Fibroblast of the aortic adventitia (primary cell): ENCODE data around the gene PHACTR3. TPM values are rescaled to one million over a fixed set of nuclear protein-coding genes. Genes with fewer than 3 reads are reported as not detected.

Experiments used
- DNase-seq: peaks from one replicate; pipeline ENCODE4 v3.0.0-alpha.2; 2010; ENCODE audit warnings: low read depth
- H3K4me3 ChIP-seq: 2 replicates; pipeline ENCODE4 v1.5.1; 2011; ENCODE audit warnings: low read depth, mild to moderate bottlenecking, control low read depth, low read length, moderate library complexity
- CTCF ChIP-seq: IDR thresholded peaks from 2 replicates; pipeline ENCODE4 v1.5.1; 2011; ENCODE audit warnings: mild to moderate bottlenecking, low read length, control low read depth, inconsistent platforms; ENCODE audit not compliant: insufficient read depth
- total RNA-seq: library from RNA; depleted of rRNA; stranded (reverse); fragments of >200 nt; gene quantifications from 2 replicates; pipeline ENCODE4 v1.2.3, GENCODE V29; 2012; ENCODE audit warnings: low replicate concordance

Gene PHACTR3
- total RNA-seq, 1 donor = not detected

DNA sequence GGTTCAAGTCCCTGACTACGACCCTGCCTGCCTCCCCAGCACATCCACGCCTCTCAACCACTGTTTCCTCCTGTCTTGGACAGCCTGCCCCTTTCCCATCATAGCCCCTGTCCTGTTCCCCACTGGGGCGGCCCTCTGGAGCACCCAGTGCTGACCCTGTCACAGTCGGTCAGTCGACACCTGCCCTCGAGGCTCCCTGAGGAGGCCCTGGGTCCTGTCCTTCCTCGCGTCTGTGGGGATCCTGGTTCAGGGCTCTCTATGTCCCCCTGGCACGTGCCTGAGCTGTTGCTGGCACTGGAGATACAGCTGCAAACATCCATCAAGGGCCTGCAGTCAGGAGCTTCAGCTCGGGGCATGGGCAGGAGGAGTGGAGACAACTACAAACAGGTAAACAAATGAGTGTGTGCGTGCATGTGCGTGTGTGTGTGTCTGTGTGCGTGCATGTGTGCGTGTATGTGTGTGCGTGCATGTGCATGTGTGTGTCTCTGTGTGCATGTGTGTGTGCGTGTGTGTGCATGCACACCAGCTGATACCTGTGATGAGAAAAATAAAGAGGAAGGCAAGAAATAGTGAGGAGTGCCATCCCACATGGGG is 132.8 kb downstream of the PHACTR3 start:
- no peak for TF ChIP-seq CTCF
- H3K4me3 ChIP-seq = no peak overlapping the region
- no peak for DNase-seq

DNA sequence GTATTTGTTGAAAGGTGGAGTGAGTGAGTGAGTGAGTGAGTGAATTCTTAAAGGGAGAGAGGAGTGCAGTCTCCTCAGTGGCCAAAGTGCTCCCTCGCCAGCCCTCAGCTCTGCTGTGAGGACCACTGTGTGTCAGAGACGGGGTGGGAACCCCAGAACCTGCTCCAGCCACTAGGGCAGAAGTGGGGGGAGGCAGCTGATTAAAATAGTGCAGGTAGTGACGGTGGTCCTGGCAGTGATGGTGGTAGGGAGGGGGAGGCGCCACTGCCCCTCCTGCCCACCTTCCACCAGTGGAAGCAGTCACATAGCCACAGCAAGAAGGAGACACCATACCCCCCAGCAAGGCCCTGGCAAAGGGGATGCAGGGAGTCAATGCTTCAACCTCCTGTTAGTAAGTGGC is 133.5 kb downstream of the PHACTR3 start:
- no peak overlapping the region for H3K4me3 ChIP-seq
- no peak for TF ChIP-seq CTCF
- DNase-seq = no peak

DNA sequence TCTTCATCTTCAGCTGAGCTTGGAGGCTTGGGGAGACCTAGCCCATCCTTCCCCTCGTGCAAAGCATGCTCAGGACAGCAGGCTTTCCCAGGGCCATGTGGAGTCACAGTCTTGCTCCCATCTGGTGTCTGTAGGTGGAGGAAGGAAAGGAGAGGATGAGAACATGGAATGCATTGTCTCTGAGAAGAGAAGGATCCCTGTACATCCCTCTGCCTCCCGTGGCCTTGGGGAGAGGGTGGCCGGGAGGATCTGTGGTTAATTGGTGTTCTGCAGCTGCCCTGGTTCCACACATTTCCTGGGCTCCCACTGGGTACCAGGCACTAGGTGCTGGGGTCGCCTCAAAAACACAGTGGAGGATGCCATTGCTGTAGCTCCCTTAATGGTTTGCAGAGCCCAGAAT is 134.5 kb downstream of the PHACTR3 start:
- TF ChIP-seq CTCF = no peak
- no peak for DNase-seq
- H3K4me3 ChIP-seq = no peak overlapping the region

DNA sequence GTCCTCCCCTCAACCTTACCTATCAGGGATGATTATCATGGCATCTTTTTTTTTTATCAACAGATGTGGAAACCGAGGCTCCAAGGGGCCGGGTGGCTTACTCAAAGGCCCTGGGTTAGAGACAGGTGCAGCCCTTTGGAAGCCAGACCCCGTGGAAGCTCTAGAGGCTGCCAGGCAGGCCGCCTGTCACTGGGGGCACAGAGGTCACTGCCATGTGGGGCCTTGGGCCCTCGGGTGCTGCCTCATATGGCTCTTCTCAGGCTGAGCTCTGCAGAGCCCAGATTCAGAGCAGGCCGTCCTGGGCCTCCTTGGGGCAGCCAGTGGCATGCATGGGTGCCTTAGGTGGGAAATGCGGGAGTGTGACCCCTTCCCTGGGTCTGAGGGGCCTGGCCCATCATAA is 136.3 kb downstream of the PHACTR3 start:
- no peak for DNase-seq
- no peak overlapping the region for H3K4me3 ChIP-seq
- TF ChIP-seq CTCF = no peak

- TF ChIP-seq CTCF = no peak
- no peak for DNase-seq
- H3K4me3 ChIP-seq = no peak overlapping the region
Measured at GRCh38 chr20:59741073-59741472, 136.7 kb downstream of the PHACTR3 start.

DNA sequence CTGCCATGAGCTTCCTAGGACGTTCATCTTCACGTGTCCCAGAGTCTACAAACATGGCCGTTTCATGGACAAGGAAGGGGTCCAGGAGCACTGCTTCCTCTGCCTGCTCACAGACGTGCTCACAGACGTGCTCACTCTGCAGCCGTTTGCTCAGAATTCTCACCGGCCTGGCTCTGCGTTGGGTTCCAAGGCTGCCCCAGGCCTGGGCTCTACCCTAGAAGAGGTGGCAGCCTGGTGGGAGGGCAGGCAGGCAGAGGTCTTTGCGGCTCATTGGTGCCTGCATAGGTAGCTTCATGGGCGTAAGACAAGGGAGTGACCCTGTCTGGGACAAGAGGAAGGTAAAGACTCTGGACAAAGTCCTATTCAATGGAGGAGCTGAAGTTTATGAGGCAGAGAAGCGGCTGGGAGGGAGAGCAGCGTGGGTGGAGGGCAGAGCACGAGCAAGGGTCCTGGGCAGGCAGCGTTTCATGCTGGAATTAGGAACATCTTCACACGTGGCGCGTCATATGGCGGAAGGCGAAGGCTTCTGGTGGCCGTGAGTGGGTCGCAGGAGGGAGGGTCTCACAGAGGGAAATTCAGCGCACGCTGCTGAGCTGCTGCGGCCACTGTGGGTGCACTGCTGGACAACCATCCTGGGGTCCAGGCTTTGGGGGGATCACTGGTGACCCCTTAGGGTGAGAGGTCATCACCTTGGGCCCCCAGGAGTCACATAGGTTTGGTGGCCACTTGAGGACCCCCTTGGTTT is 138.2 kb downstream of the PHACTR3 start:
- DNase-seq = no peak
- no peak for TF ChIP-seq CTCF
- H3K4me3 ChIP-seq = no peak overlapping the region
